Left cardiac atrium (tissue), 4 donors: Measurements from ENCODE around the gene CMPK1. TPM values are rescaled to one million over a fixed set of nuclear protein-coding genes. Genes with fewer than 3 reads are reported as not detected.
"Not testable (repeated sequence)": the region's sequence is repeated elsewhere in the genome, so short reads cannot be mapped to it uniquely, and the experiment has no call there.

Experiments
- ATAC-seq, 2 donors: fragments of 200-7000 bp; cut with Tn5 transposase; one replicate each; pipeline ENCODE4 v1.9.1; 2020; ENCODE audit warnings: mild to moderate bottlenecking in 2 of 2, moderate library complexity in 2 of 2
- DNase-seq: peaks from one replicate; pipeline ENCODE4 v3.0.0-alpha.2; 2020
- intact Hi-C, 2 donors: fragments of 100-400 bp; cut with DNase I; formaldehyde crosslinking; loops; one replicate each; pipeline versions ENCODE4 v1.14.1 to v1.15.1; 2022 to 2023
- total RNA-seq, 2 donors: library from RNA; stranded (reverse); fragmentation: NEBNext Ultra II Directional; extraction: Animal tissue kit (Norgen Biotek cat#: 25700); gene quantifications; one replicate each; pipeline ENCODE4 v1.2.1, GENCODE V29; 2021
- donor health status: DM: no; HTN: yes; CAD: no.
- donor health status: DM: no; HTN: yes; CAD: no; lungs with severe emphysema.
- donor health status: DM: yes; HTN: yes; CAD: no.
- donor health status: Dilated cardiomyopathy.

Gene CMPK1
- total RNA-seq, 2 donors from 2014 or later, result 77.9 to 92.7 TPM

GRCh38 chr1:47333922-47334764 is 553 bp downstream of the CMPK1 start:
- ATAC-seq, result peak; percentile 95 to 97
- intact Hi-C loops, result no loop called here
- DNase-seq, result peak; percentile 89

- ATAC-seq (no peak), DNase-seq (no peak)
- intact Hi-C loops, result no loop called here
These were observed 1.3 kb downstream of the CMPK1 start for GRCh38 chr1:47334765-47335435.

DNA sequence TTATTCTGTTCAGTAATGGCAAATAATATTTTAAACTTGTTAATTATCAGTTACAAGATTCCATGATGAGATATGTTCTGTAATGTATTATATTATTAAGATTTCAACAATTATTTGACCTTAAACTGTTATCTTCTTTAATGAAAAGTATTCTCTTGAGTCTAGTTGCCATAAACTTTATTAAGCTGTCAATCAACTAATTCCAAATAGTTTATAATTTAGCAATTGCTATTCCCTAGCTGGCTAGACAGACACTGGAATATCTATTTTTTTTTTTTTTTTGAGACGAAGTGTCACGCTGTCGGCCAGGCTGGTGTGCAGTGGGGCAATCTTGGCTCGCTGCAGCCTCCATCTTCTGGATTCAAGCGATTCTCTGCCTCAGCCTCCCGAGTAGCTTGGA is 3.8 kb downstream of the CMPK1 start:
- ATAC-seq (no peak), DNase-seq (no peak)
- intact Hi-C loops, result no loop called here

GRCh38 chr1:47338249-47339077 is 4.9 kb downstream of the CMPK1 start:
- intact Hi-C loops, result no loop called here
- DNase-seq, result no peak
- ATAC-seq, result no peak

GRCh38 chr1:47340227-47340626 is 6.6 kb downstream of the CMPK1 start:
- DNase-seq, result no peak
- intact Hi-C loops, result no loop called here
- no peak for ATAC-seq

GRCh38 chr1:47346979-47347378 is 13.4 kb downstream of the CMPK1 start:
- intact Hi-C loops, ATAC-seq, DNase-seq: not testable (repeated sequence)

- intact Hi-C loops, result no loop called here
- ATAC-seq (no peak), DNase-seq (no peak)
These were observed 14.1 kb downstream of the CMPK1 start for GRCh38 chr1:47347735-47348134.

GRCh38 chr1:47348246-47348645 is 14.7 kb downstream of the CMPK1 start:
- ATAC-seq (no peak), DNase-seq (no peak)
- intact Hi-C loops, result no loop called here

DNA sequence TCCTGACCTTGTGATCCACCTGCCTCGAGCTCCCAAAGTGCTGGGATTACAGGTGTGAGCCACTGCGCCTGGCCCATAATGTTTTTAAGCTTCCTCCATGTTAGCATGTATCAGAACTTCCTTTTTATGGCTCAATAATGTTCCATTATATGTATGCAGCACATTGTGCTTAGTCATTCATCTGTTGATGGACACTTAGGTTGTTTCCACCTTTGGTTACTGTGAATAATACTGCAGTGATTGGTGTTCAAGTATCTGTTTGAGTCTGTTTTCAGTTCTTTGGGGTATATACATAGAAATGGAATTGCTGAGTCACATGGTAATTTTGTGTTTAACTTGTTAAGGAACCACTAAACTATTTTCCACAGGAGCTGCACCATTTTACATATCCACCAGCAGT is 17.7 kb downstream of the CMPK1 start:
- intact Hi-C loops, result no loop called here
- no peak for ATAC-seq
- DNase-seq, result no peak

DNA sequence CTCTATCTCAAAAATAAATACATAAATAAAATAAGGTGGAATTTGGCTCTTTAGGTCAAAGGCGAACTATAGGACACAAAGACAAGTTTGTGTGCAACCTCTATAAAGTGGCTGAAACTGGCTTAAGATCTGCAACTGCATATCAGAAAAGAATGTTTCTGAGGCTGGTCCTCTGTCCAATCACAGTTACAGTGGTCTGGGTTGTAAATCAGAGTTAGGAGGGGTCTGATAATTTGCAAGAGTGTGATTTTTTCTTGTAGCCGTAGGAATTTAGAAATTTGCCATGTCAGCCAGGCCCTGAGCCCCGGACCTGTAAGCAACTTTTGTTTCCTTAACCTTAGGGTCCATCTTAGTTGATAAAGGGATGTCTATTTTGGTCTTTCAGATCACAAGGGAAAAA is 27.8 kb downstream of the CMPK1 start:
- ATAC-seq, result no peak
- intact Hi-C loops, result no loop called here
- DNase-seq, result no peak

DNA sequence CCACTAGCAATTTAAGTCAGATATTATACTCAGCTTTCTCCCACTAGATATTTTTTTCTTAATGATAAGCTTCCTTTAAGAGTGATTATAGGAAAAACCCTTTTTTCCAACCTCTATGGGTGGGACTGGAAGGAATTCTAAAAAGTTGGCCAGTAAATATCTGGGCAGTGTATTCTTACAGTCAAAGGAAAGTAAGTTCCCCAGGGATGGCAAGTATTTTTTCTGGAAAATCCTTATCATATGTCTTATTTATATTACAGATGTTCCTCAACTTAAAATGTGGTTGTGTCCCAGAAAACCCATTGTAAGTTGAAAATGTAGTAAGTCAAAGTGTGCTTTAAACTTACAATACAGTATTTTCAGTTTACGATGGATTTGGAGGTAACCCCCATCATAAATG is 29.2 kb downstream of the CMPK1 start:
- ATAC-seq (no peak), DNase-seq (no peak)
- intact Hi-C loops, result no loop called here

GRCh38 chr1:47367651-47368050 is 34.1 kb downstream of the CMPK1 start:
- intact Hi-C loops, result no loop called here
- no peak for DNase-seq
- no peak for ATAC-seq

GRCh38 chr1:47371016-47371517 is 37.5 kb downstream of the CMPK1 start:
- intact Hi-C loops, result no loop called here
- ATAC-seq (no peak), DNase-seq (no peak)

- intact Hi-C loops, result no loop called here
- DNase-seq (no peak), ATAC-seq (no peak)
These were observed 40.9 kb downstream of the CMPK1 start for GRCh38 chr1:47374501-47374900.

- no peak for ATAC-seq
- intact Hi-C loops, result no loop called here
- no peak for DNase-seq
These were observed 44.6 kb downstream of the CMPK1 start for GRCh38 chr1:47378147-47378546.

GRCh38 chr1:47380699-47381098 is 47.1 kb downstream of the CMPK1 start:
- ATAC-seq, result no peak
- intact Hi-C loops, result no loop called here
- no peak for DNase-seq

- ATAC-seq (no peak), DNase-seq (no peak)
- intact Hi-C loops, result no loop called here
These were observed 48.9 kb downstream of the CMPK1 start for GRCh38 chr1:47382399-47382983.

DNA sequence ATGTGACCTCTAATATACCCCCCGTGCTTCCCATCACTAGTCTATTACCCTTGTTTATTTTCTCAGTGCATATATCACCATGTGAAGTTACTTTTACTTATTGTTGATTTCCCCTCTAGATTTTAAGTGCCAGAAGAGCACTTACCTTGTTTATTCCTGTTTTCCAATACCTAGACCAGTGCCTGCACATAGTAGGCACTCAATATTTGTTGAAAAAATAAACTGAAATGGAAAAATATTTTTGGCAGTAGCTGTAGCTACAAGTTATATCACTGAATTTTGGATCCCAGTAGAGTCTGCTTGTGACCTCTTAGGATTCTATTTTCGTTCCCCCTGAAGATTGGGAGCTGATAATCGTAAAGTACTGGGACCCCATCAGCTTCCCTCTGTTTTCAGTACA is 50.5 kb downstream of the CMPK1 start:
- DNase-seq (no peak), ATAC-seq (no peak)
- intact Hi-C loops, result no loop called here

DNA sequence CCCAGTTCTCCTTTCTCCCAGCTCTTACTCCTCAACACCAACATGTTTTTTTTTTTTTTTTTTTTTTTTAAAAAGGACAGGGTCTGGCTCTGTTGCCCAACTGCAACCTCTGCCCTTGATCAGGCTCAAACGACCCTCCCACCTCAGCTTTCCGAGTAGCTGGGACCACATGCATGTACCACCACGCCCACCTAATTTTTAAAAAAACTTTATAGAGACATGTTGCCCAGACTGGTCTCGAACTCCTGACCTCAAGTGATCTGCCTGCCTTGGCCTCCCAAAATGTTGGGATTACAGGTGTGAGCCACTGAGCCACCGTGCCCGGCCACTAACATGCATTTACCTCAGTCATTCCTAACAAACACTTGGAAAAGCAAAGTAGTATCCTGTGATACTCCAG is 51.4 kb downstream of the CMPK1 start:
- intact Hi-C loops, result no loop called here
- DNase-seq, result no peak

More for the DNA sequence above, 51.4 kb downstream of the CMPK1 start:
- no peak for ATAC-seq
